ENCODE data around the gene LATS1. TPM values are rescaled to one million over a fixed set of nuclear protein-coding genes. Genes with fewer than 3 reads are reported as not detected.
A peak's percentile ranks its signal among the peaks of the same experiment; 100 is the strongest.

The LATS1 gene
- total and polyA plus RNA-seq, 3 donors from 2014 or later: 17.4 to 38.7 (median 35.0) TPM

GRCh38 chr6:149727793-149728498, 10.0 kb upstream of the LATS1 start:
- Histone ChIP-seq H3K27me3 (no peaks in the 10 kb centered on the region), H3K36me3 (ENCODE audit: low read depth, missing control alignments) (no peaks in the 10 kb centered on the region), H3K27ac (no peak overlapping the region), H3K9me3 (no peaks in the 10 kb centered on the region), H3K4me1 (no peaks in the 10 kb centered on the region), H3K4me3 (no peak overlapping the region)
- no peak for TF ChIP-seq CTCF (IDR thresholded peaks at IDR 0.05)
- no peak for TF ChIP-seq POLR2A (IDR thresholded peaks at IDR 0.05)
- no peak for DNase-seq
- intact Hi-C loops (cut with DNase I; ENCODE audit: low total_unique reads): no loop called here
- 82 to 84% methylated on average over 4 of the region's 4 CpGs for whole genome bisulfite sequencing, 2 donors

GRCh38 chr6:149725785-149726184, 7.9 kb upstream of the LATS1 start:
- Histone ChIP-seq H3K4me3 (no peak overlapping the region), H3K27ac (no peak overlapping the region), H3K36me3 (ENCODE audit: low read depth, missing control alignments) (no peaks in the 10 kb centered on the region), H3K9me3 (no peaks in the 10 kb centered on the region), H3K27me3 (no peaks in the 10 kb centered on the region), H3K4me1 (no peaks in the 10 kb centered on the region)
- 85 to 98% methylated on average over 3 of the region's 3 CpGs for WGBS, 2 donors
- intact Hi-C loops (cut with DNase I; ENCODE audit: low total_unique reads): no loop called here
- TF ChIP-seq CTCF (IDR thresholded peaks at IDR 0.05) (no peak), POLR2A (IDR thresholded peaks at IDR 0.05) (no peak)
- DNase-seq: no peak

- WGBS, 2 donors: 73% methylated on average over 10 of the region's 10 CpGs
- no peaks in the 10 kb centered on the region for H3K36me3 ChIP-seq (ENCODE audit: low read depth, missing control alignments)
- intact Hi-C loops (cut with DNase I; ENCODE audit: low total_unique reads): no loop called here
- no peak overlapping the region for H3K4me3 ChIP-seq
- H3K4me1 ChIP-seq: no peaks in the 10 kb centered on the region
- no peaks in the 10 kb centered on the region for H3K9me3 ChIP-seq
- H3K27ac ChIP-seq: no peak overlapping the region
- no peaks in the 10 kb centered on the region for H3K27me3 ChIP-seq
- TF ChIP-seq CTCF (IDR thresholded peaks at IDR 0.05) (peak; percentile 55 to 58 (median 57)), POLR2A (IDR thresholded peaks at IDR 0.05) (no peak)
- peak; percentile 77 for DNase-seq
These were observed 6.0 kb upstream of the LATS1 start for GRCh38 chr6:149723771-149724417.

GRCh38 chr6:149723262-149723661, 5.4 kb upstream of the LATS1 start:
- Histone ChIP-seq H3K4me3 (no peak overlapping the region), H3K4me1 (no peaks in the 10 kb centered on the region), H3K36me3 (ENCODE audit: low read depth, missing control alignments) (no peaks in the 10 kb centered on the region), H3K27ac (no peak overlapping the region), H3K9me3 (no peaks in the 10 kb centered on the region), H3K27me3 (no peaks in the 10 kb centered on the region)
- intact Hi-C loops (cut with DNase I; ENCODE audit: low total_unique reads): no loop called here
- DNase-seq: no peak
- no peak for TF ChIP-seq POLR2A (IDR thresholded peaks at IDR 0.05)
- no peak for TF ChIP-seq CTCF (IDR thresholded peaks at IDR 0.05)
- 82 to 90% methylated on average over 4 of the region's 4 CpGs for WGBS, 2 donors

Measured in testis (tissue), 3 donors.